Measurements from ENCODE around the gene KAT6B.

Gene KAT6B

GRCh38 chr10:74988054-74988775 is 161.8 kb downstream of the KAT6B start:
- no peak for TF ChIP-seq REST (IDR thresholded peaks at IDR 0.05; ENCODE audit: insufficient read depth in 1 of 2, low read depth in 2 of 2, low read length in 2 of 2)
- no peak for TF ChIP-seq TAF1 (IDR thresholded peaks at IDR 0.05; ENCODE audit: borderline replicate concordance, insufficient read depth, low read length)
- TF ChIP-seq POLR2AphosphoS5 (IDR thresholded peaks at IDR 0.05; ENCODE audit: low read depth, low read length), result no peak
- TF ChIP-seq SIN3A (IDR thresholded peaks at IDR 0.05; ENCODE audit: borderline replicate concordance, insufficient read depth, low read length), result no peak
- TF ChIP-seq FOXP2 (optimal IDR thresholded peaks at IDR 0.05; ENCODE audit: borderline replicate concordance, extremely low read depth, extremely low read length, insufficient read depth), result no peak

GRCh38 chr10:74988832-74989561 is 162.6 kb downstream of the KAT6B start:
- TF ChIP-seq POLR2AphosphoS5 (IDR thresholded peaks at IDR 0.05; ENCODE audit: low read depth, low read length) (no peak), REST (IDR thresholded peaks at IDR 0.05; ENCODE audit: insufficient read depth in 1 of 2, low read depth in 2 of 2, low read length in 2 of 2) (no peak), SIN3A (IDR thresholded peaks at IDR 0.05; ENCODE audit: borderline replicate concordance, insufficient read depth, low read length) (no peak), FOXP2 (optimal IDR thresholded peaks at IDR 0.05; ENCODE audit: borderline replicate concordance, extremely low read depth, extremely low read length, insufficient read depth) (no peak), TAF1 (IDR thresholded peaks at IDR 0.05; ENCODE audit: borderline replicate concordance, insufficient read depth, low read length) (no peak)

- TF ChIP-seq REST (IDR thresholded peaks at IDR 0.05; ENCODE audit: insufficient read depth in 1 of 2, low read depth in 2 of 2, low read length in 2 of 2), result no peak
- TF ChIP-seq TAF1 (IDR thresholded peaks at IDR 0.05; ENCODE audit: borderline replicate concordance, insufficient read depth, low read length), result no peak
- no peak for TF ChIP-seq FOXP2 (optimal IDR thresholded peaks at IDR 0.05; ENCODE audit: borderline replicate concordance, extremely low read depth, extremely low read length, insufficient read depth)
- TF ChIP-seq POLR2AphosphoS5 (IDR thresholded peaks at IDR 0.05; ENCODE audit: low read depth, low read length), result no peak
- no peak for TF ChIP-seq SIN3A (IDR thresholded peaks at IDR 0.05; ENCODE audit: borderline replicate concordance, insufficient read depth, low read length)
Observed at GRCh38 chr10:74991435-74991834, 165.0 kb downstream of the KAT6B start.

GRCh38 chr10:74992068-74992467 is 165.7 kb downstream of the KAT6B start:
- TF ChIP-seq POLR2AphosphoS5 (IDR thresholded peaks at IDR 0.05; ENCODE audit: low read depth, low read length) (no peak), SIN3A (IDR thresholded peaks at IDR 0.05; ENCODE audit: borderline replicate concordance, insufficient read depth, low read length) (no peak), FOXP2 (optimal IDR thresholded peaks at IDR 0.05; ENCODE audit: borderline replicate concordance, extremely low read depth, extremely low read length, insufficient read depth) (no peak), REST (IDR thresholded peaks at IDR 0.05; ENCODE audit: insufficient read depth in 1 of 2, low read depth in 2 of 2, low read length in 2 of 2) (no peak), TAF1 (IDR thresholded peaks at IDR 0.05; ENCODE audit: borderline replicate concordance, insufficient read depth, low read length) (no peak)
